Loucy (cell line): ENCODE results near the gene DRD1.

Experiments used
- CTCF ChIP-seq: fragments of 200-600 bp; sonication (generic); conservative IDR thresholded peaks from 2 replicates; pipeline ENCODE4 v1.5.1; 2014; ENCODE audit warnings: mild to moderate bottlenecking, antibody characterized with exemption, low read length
- EZH2phosphoT487 ChIP-seq: fragments of 200-600 bp; IDR thresholded peaks from 2 replicates; pipeline ENCODE4 v1.6.1; 2018; ENCODE audit warnings: antibody characterized with exemption, mild to moderate bottlenecking, moderate library complexity, borderline replicate concordance

GRCh38 chr5:175427762-175428161 lies 16.2 kb downstream of the DRD1 start:
- no peak for TF ChIP-seq CTCF
- no peak for TF ChIP-seq EZH2phosphoT487
